AG10803 (cell line): ENCODE data around the gene GLRA3.
A peak's percentile ranks its signal among the peaks of the same experiment; 100 is the strongest.

ENCODE experiments used
- DNase-seq: peaks from one replicate; pipeline ENCODE4 v3.0.0; 2010; ENCODE audit warnings: low read depth
- H3K4me3 ChIP-seq: 2 replicates; pipeline ENCODE4 v1.5.1; 2011; ENCODE audit warnings: mild to moderate bottlenecking, low read length, control low read depth
- TF ChIP-seq, protein P1 (sequence below): conservative IDR thresholded peaks from 2 replicates; pipeline ENCODE4 v1.5.1; 2011; ENCODE audit warnings: mild to moderate bottlenecking, low read length, control low read depth, inconsistent platforms

Gene GLRA3

DNA sequence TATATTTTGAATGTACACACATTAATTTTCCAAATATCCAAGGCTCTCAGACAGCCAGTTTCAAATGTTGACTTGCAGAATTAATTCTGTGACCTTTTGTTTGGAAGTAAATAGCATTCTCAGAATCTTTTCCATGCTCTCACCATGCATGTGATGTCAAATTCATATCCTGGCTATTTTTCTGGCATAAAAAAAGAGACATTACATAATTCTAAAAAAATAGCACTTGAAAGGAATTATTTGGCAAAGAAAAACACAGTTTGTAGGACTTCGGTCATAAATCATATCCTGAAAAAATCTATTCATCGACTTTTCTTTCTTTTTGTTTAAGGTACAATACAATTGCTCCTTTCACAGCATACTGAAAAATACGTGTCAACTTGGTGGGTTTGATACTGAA, 111.2 kb downstream of the GLRA3 start:
- no peak for DNase-seq
- TF ChIP-seq, protein P1, sequence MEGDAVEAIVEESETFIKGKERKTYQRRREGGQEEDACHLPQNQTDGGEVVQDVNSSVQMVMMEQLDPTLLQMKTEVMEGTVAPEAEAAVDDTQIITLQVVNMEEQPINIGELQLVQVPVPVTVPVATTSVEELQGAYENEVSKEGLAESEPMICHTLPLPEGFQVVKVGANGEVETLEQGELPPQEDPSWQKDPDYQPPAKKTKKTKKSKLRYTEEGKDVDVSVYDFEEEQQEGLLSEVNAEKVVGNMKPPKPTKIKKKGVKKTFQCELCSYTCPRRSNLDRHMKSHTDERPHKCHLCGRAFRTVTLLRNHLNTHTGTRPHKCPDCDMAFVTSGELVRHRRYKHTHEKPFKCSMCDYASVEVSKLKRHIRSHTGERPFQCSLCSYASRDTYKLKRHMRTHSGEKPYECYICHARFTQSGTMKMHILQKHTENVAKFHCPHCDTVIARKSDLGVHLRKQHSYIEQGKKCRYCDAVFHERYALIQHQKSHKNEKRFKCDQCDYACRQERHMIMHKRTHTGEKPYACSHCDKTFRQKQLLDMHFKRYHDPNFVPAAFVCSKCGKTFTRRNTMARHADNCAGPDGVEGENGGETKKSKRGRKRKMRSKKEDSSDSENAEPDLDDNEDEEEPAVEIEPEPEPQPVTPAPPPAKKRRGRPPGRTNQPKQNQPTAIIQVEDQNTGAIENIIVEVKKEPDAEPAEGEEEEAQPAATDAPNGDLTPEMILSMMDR: no peak
- H3K4me3 ChIP-seq: no peak overlapping the region

DNA sequence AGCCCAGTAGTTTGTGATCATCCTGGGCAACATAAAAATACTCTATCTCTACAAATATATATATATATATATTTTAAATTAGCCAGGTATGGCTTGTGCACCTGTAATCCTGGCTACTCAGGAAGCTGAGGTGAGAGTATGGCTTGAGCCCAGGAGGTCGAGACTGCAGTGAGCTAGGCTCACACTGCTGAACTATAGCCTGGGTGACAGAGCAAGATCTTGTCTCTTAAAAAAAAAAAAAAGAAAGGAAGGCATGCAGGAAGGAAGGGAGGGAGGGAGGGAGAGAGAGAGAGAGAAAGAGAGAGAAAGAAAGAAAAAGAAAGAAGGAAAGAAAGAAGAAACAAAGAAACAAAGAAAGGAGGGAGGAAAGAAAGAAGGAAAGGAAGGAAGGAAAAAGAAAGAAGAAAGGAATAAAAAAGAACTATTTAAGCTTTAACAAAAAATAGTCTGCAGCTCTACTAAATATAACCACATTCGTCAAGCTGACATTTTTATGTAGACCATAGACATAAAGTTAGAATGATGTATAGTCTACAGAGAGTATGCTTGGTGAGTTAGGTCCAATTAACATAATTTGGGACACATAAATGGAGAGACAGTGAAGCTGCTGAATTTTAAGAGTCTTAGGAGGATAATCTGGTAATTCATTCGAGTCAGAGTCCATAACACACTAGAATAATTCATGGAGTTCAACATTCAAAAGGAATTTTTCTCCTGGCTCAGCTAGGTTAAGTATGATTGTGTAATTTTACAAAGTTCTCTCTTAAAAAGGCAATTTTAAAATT, 111.9 kb downstream of the GLRA3 start:
- TF ChIP-seq, protein P1: no peak
- H3K4me3 ChIP-seq: no peak overlapping the region
- DNase-seq: no peak

DNA sequence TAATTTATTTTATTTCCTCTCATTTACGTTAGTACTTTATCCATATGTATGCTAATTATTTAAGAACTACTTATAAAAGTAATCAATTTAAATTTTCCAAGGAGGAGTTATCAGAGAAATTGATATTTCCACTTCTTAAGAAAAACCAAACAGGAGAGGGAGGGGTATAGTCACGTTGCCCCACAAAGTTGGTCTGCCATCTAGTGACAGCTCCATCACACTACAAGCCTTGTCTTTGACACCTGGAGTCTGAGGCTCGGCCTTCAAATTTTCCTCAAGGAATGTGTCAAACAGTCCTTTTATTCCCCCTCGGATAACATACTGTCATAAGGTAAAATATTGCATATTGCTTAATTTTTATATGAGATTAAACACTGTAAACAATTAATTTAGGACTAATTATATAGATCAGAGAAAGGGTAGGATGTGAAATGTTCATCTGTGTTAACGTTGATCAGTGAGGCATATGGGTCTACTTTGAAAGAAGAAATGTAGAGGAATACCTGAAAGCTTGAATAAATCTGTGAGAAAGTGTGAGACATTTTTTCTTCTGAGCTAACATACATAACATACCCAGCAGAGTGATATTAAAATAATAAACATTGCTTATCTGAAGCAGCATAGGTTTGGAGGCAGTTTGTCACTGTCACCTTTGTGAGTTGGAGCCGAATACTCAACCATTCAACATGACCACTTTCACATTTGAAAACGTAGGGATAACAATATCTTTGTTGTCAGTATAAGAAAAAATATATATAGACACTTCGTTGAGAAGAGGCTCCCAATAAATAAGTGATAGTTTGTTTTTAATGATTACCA, 114.4 kb downstream of the GLRA3 start:
- TF ChIP-seq, protein P1: peak; percentile 97
- no peak overlapping the region for H3K4me3 ChIP-seq
- peak; percentile 56 for DNase-seq

DNA sequence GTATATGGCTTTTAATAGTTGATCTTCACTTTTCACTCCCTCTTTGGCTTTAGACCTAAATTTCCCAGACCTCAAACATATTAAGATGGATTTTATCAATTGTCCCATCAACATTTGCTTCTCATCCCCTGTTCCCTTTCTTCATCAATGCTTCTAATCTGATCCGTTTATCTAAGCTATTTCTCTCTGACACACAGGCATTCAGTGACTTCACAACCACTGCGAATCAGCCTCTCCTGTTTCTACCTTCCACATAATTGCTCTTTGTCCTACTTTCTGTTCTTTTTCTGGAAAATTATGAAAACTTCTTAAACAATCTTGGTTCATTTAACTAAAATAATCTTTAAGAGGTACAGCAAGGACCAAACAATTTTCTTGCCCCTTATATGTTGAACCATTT, 115.2 kb downstream of the GLRA3 start:
- no peak overlapping the region for H3K4me3 ChIP-seq
- TF ChIP-seq, protein P1: no peak
- no peak for DNase-seq

DNA sequence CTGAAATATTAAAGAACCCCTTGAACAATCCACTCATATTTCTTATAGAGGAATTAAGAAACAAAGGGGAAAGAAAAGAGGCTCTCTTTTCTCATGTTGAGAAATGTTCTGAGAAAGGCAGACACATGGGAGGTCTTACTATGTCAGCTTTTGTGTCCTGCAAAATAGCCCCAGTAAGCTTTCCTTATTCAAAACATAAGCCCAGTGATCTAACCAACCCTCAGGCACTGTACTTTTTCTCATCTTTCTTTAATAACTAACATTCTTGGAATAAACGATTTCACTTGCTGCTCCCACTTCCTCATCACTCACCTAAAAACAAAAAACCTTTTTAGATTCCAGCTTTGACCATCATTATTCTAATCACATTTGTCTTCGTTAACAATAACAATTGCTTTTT, 115.9 kb downstream of the GLRA3 start:
- no peak overlapping the region for H3K4me3 ChIP-seq
- TF ChIP-seq, protein P1: no peak
- DNase-seq: no peak

DNA sequence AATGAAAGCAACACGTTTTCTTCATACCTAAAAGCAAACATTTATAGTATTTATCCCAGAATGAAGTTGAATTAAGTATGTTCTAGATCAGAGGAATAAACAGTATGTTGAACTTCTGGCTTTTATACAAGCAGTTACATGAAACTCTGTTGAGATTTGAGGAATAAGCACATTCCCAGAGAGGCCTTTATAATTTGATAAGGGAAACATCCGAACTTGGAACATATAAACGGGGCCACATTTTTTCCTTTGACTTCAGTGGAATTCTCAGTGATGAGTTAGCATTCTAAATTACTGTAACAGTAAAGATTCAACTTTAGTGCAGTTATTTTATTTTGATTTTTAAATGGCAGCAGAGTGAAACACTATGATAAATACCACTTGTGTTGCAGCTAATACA, 119.5 kb downstream of the GLRA3 start:
- no peak overlapping the region for H3K4me3 ChIP-seq
- no peak for DNase-seq
- TF ChIP-seq, protein P1: no peak
